ENCODE results near the gene L1TD1. TPM values are rescaled to one million over a fixed set of nuclear protein-coding genes. Genes with fewer than 3 reads are reported as not detected.
"Not testable (repeated sequence)": the region's sequence is repeated elsewhere in the genome, so short reads cannot be mapped to it uniquely, and the experiment has no call there.

L1TD1 gene
- total and polyA plus RNA-seq, 9 donors: 0.05 to 0.61 (median 0.41) TPM; not detected in 3

- WGBS, 3 donors: 70 to 80% (median 73%) methylated on average over 6 of the region's 6 CpGs
- intact Hi-C loops (cut with DNase I): no loop called here
Measured at GRCh38 chr1:62234688-62235087, 40.0 kb downstream of the L1TD1 start.

GRCh38 chr1:62235576-62235975 lies 40.9 kb downstream of the L1TD1 start:
- DNase-seq: no peak
- Histone ChIP-seq H3K4me1 (ENCODE audit: insufficient read depth) (no peaks in the 10 kb centered on the region), H3K4me3 (no peak overlapping the region), H3K27ac (no peak overlapping the region), H3K9me3 (no peaks in the 10 kb centered on the region), H3K27me3 (no peaks in the 10 kb centered on the region), H3K36me3 (no peaks in the 10 kb centered on the region)
- intact Hi-C loops (cut with DNase I): no loop called here
- WGBS, 3 donors: 86 to 93% (median 92%) methylated on average over 2 of the region's 2 CpGs
- TF ChIP-seq EP300 (IDR thresholded peaks at IDR 0.05) (no peak), POLR2A (IDR thresholded peaks at IDR 0.05) (no peak)

More at GRCh38 chr1:62234688-62235087, 40.0 kb downstream of the L1TD1 start:
- Histone ChIP-seq H3K4me3 (no peak overlapping the region), H3K4me1 (ENCODE audit: insufficient read depth) (no peaks in the 10 kb centered on the region), H3K36me3 (no peaks in the 10 kb centered on the region), H3K9me3 (no peaks in the 10 kb centered on the region), H3K27ac (no peak overlapping the region), H3K27me3 (no peaks in the 10 kb centered on the region)
- TF ChIP-seq EP300 (IDR thresholded peaks at IDR 0.05) (no peak), POLR2A (IDR thresholded peaks at IDR 0.05) (no peak), CTCF (IDR thresholded peaks at IDR 0.05) (no peak)
- DNase-seq: no peak

- H3K9me3 ChIP-seq: no peaks in the 10 kb centered on the region
- H3K27ac ChIP-seq: no peak overlapping the region
- no peaks in the 10 kb centered on the region for H3K4me1 ChIP-seq (ENCODE audit: insufficient read depth)
- no peaks in the 10 kb centered on the region for H3K27me3 ChIP-seq
- TF ChIP-seq EP300 (IDR thresholded peaks at IDR 0.05) (no peak), CTCF (IDR thresholded peaks at IDR 0.05) (no peak), POLR2A (IDR thresholded peaks at IDR 0.05) (no peak)
- H3K36me3 ChIP-seq: no peaks in the 10 kb centered on the region
- intact Hi-C loops (cut with DNase I): no loop called here
- WGBS, 3 donors: 84 to 92% (median 89%) methylated on average over 4 of the region's 4 CpGs
- no peak overlapping the region for H3K4me3 ChIP-seq
- no peak for DNase-seq
Measured at GRCh38 chr1:62237361-62237760, 42.7 kb downstream of the L1TD1 start.

- Histone ChIP-seq H3K36me3 (no peaks in the 10 kb centered on the region), H3K4me1 (ENCODE audit: insufficient read depth) (no peaks in the 10 kb centered on the region), H3K9me3 (no peaks in the 10 kb centered on the region), H3K27me3 (no peaks in the 10 kb centered on the region), H3K27ac (no peak overlapping the region), H3K4me3 (no peak overlapping the region)
- WGBS, 3 donors: 28 to 34% (median 30%) methylated on average over 8 of the region's 8 CpGs
- TF ChIP-seq CTCF (IDR thresholded peaks at IDR 0.05) (no peak), POLR2A (IDR thresholded peaks at IDR 0.05) (no peak), EP300 (IDR thresholded peaks at IDR 0.05) (no peak)
- no peak for DNase-seq
- intact Hi-C loops (cut with DNase I): no loop called here
Measured at GRCh38 chr1:62237950-62238374, 43.3 kb downstream of the L1TD1 start.

- intact Hi-C loops (cut with DNase I): no loop called here
- 91 to 93% (median 91%) methylated on average over 9 of the region's 9 CpGs for WGBS, 3 donors
- Histone ChIP-seq H3K9me3 (no peaks in the 10 kb centered on the region), H3K4me1 (ENCODE audit: insufficient read depth) (no peaks in the 10 kb centered on the region), H3K27me3 (no peaks in the 10 kb centered on the region), H3K4me3 (no peak overlapping the region), H3K36me3 (no peaks in the 10 kb centered on the region), H3K27ac (no peak overlapping the region)
- DNase-seq: no peak
- TF ChIP-seq EP300 (IDR thresholded peaks at IDR 0.05): no peak
- no peak for TF ChIP-seq CTCF (IDR thresholded peaks at IDR 0.05)
- no peak for TF ChIP-seq POLR2A (IDR thresholded peaks at IDR 0.05)
Measured at GRCh38 chr1:62238507-62238906, 43.9 kb downstream of the L1TD1 start.

DNA sequence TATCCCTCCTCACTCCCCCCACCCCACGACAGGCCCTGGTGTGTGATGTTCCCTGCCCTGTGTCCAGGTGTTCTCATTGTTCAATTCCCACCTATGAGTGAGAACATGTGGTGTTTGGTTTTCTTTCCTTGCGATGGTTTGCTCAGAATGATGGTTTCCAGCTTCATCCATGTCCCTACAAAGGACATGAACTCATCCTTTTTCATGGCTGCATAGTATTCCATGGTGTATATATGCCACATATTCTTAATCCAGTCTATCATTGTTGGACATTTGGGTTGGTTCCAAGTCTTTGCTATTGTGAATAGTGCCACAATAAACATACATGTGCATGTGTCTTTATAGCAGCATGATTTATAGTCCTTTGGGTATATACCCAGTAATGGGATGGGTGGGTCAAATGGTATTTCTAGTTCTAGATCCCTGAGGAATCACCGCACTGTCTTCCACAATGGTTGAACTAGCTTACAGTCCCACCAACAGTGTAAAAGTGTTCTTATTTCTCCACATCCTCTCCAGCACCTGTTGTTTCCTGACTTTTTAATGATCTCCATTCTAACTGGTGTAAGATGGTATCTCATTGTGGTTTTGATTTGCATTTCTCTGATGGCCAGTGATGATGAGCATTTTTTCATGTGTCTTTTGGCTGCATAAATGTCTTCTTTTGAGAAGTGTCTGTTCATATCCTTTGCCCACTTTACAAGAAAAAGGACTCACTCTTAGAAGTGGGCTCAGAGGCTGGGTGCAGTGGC lies 45.2 kb downstream of the L1TD1 start:
- H3K9me3 ChIP-seq; H3K4me3 ChIP-seq; DNase-seq; H3K36me3 ChIP-seq; H3K4me1 ChIP-seq (ENCODE audit: insufficient read depth); H3K27ac ChIP-seq; H3K27me3 ChIP-seq; intact Hi-C loops (cut with DNase I): not testable (repeated sequence)
- 94 to 97% (median 97%) methylated on average over 3 of the region's 3 CpGs for WGBS, 3 donors

All from ovary (tissue), 9 donors.